ENCODE data around the gene MKX.

MKX gene

DNA sequence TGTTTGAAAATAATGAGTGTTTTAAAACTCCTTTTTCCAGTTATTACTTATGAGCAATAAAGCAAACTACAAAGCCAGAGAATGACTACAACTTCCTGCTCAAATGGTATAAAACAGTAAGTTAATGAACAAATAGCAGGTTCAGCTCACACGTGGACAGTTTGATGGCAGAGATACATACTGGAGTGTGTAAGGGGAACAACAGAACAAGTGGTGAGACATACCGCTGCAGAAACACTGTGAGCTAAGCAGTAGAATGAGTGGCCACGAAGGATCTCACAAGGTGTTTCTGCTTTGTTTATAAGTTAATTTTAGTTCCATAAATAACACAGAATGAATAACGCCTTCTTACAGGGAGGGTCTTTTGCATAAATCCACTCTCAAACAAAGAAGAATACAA is 3.0 kb upstream of the MKX start:
- no peak for DNase-seq
- no peak overlapping the region for H3K4me3 ChIP-seq (ENCODE audit: low read depth, low read length)

DNA sequence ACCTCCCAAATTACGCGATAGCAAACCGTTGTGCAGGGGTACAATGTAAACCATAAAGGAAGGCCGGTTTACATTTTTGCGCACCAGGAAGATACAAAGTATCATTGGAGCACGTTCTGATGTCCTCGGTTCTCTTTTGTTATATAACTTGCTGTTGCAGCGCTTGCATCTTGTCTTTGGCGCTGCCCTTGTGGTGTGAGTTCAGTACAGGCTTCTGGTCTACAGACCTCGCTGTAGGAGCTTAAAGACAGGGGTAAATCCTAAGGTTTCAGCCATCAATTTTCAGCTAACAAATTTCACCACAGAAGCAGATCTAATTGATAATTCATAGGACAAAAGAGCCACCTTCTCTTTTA is 1.5 kb upstream of the MKX start:
- TF ChIP-seq, protein P1, sequence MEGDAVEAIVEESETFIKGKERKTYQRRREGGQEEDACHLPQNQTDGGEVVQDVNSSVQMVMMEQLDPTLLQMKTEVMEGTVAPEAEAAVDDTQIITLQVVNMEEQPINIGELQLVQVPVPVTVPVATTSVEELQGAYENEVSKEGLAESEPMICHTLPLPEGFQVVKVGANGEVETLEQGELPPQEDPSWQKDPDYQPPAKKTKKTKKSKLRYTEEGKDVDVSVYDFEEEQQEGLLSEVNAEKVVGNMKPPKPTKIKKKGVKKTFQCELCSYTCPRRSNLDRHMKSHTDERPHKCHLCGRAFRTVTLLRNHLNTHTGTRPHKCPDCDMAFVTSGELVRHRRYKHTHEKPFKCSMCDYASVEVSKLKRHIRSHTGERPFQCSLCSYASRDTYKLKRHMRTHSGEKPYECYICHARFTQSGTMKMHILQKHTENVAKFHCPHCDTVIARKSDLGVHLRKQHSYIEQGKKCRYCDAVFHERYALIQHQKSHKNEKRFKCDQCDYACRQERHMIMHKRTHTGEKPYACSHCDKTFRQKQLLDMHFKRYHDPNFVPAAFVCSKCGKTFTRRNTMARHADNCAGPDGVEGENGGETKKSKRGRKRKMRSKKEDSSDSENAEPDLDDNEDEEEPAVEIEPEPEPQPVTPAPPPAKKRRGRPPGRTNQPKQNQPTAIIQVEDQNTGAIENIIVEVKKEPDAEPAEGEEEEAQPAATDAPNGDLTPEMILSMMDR (IDR thresholded peaks at IDR 0.05; ENCODE audit: low read depth, low read length) = no peak
- H3K36me3 ChIP-seq = no peaks in the 10 kb centered on the region
- no peaks in the 10 kb centered on the region for H3K9me3 ChIP-seq
- no peak overlapping the region for H3K4me3 ChIP-seq (ENCODE audit: low read depth, low read length)
- peaks cover 66% of the 10 kb centered on the region for H3K27me3 ChIP-seq
- H3K4me1 ChIP-seq = no peaks in the 10 kb centered on the region
- no peak for DNase-seq

More for the DNA sequence above, 3.0 kb upstream of the MKX start:
- H3K4me1 ChIP-seq = no peaks in the 10 kb centered on the region
- H3K36me3 ChIP-seq = no peaks in the 10 kb centered on the region
- TF ChIP-seq, protein P1 (IDR thresholded peaks at IDR 0.05; ENCODE audit: low read depth, low read length) = no peak
- H3K27me3 ChIP-seq = peaks cover 50% of the 10 kb centered on the region
- H3K9me3 ChIP-seq = no peaks in the 10 kb centered on the region

DNA sequence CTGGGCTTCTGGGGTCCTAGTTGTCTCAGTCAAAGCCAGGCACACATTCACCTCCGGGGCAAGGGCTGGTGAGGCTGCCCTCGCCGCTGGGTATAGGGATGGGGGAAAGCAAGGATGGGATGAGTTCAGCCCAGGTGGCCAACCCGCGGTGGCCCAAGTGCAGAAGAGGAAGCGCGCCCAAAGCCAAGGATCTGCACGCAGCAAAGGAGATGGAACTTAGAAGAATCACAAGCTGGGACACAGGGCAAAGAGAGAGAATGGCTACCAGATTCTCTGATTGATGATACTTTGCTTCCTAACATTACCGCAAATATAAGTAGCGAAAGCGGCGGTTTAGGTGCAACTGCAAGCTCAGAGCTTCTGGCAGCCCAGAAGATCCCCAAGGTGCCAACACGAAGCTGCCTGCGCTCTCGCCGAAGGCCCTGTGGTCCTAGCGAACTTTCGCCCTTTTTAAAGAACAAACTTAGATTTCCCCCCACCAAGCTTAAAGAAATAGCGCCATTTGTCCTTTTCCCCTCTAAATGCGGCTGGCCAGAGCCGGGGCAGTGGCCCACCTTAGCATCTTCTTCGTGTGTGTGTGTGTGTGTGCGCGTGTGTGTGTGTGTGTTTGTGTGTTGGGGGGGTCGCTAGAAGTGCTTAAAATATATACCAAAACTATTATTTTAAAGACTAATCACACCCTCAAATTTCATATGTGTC is 927 bp upstream of the MKX start:
- Histone ChIP-seq H3K27me3 (peaks cover 71% of the 10 kb centered on the region), H3K4me1 (no peaks in the 10 kb centered on the region), H3K4me3 (ENCODE audit: low read depth, low read length) (no peak overlapping the region), H3K9me3 (no peaks in the 10 kb centered on the region), H3K36me3 (no peaks in the 10 kb centered on the region)
- TF ChIP-seq, protein P1 (IDR thresholded peaks at IDR 0.05; ENCODE audit: low read depth, low read length) = no peak
- DNase-seq = no peak

DNA sequence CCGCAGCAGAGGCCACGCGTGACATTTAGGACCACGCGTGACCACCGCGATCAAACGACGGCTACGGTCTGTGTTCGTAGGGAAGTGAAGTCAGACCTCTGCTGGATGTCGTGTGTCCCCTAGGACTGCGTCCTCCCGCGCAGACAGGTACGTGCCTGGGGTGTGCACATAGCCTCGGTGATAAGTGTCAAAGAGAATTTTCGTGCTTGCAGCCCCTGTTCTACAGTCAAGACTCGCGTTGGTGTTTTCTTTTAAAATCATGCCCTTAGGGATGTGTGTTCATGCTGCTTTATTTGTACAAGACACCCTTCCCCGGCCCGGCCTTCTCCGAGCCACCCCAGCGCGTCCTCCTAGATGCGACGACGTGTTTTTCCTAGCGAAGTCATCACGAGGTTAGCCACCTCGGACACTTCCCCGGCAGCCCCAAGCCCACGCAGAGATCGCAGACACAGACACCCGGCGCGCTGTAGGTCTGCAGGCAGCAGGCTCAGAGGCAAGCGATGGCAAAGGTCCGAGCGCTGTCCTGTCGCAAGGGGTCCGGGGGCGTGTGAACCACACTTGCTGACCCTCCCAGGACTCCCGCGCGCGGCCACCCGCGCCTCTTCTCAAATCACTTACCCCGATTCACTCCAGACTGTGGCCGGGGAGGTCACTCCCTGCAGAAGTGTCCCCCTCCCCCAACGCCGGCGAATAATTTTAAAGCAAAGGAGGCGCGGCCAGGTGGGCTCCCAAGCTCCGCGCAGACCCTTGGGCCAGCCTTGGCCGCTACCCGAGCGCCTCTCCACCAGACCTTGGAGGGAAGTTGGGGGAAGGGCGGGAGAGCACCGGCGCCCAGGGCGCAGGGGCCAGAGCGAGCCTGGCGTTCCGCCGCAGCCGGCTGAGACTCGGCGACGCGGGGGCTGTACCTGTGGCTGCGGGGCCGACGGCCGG is 552 bp downstream of the MKX start:
- H3K27me3 ChIP-seq = peaks cover 84% of the 10 kb centered on the region

DNA sequence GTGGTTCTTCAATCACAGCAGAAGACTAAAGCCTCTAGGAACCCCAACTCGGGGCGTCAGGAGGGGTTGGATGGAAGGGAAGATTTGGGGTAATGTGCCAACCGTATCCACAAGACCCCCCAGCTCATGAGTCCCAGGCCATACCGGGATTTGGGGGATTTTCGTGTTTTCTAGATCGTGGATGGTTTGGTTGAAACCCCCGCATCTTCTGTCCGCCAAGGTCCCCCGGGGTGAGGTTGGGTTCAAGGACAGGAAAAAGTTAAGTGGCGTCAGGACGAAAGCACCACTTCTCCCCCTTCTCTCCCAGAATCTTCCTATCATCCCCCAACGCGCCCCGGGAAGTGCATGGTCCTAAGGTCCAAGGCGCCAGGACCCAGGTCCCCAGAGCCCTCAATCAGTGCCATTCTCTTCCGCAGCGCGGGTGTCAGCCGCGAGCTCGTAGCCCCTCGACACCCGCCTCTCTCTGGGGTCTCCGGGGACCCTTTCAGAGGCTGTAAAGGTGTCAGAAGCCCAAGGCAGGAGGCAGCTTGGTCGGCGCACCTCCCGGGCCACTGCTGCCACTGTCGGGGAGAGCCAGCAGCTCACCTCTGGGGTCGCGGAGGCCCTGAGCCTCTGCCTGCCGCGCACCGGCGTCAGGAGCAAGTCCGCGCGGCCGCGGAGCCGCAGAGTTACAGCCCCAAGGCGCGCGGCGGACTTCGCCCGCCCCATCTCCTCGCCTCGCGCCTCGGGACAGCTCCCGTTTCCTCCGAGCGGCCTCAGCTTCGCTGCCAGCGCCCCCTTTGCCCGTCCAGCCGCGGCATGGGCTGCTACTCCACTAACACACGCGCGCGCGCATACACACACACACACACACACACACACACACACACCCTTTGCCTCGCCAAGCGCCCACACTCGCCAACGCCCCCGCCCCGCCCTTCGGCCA is 1.5 kb downstream of the MKX start:
- no peak for DNase-seq
- no peaks in the 10 kb centered on the region for H3K9me3 ChIP-seq
- H3K4me3 ChIP-seq (ENCODE audit: low read depth, low read length) = no peak overlapping the region
- no peaks in the 10 kb centered on the region for H3K4me1 ChIP-seq
- peaks cover 84% of the 10 kb centered on the region for H3K27me3 ChIP-seq
- no peaks in the 10 kb centered on the region for H3K36me3 ChIP-seq
- TF ChIP-seq, protein P1 (IDR thresholded peaks at IDR 0.05; ENCODE audit: low read depth, low read length) = no peak

More for the DNA sequence above, 552 bp downstream of the MKX start:
- DNase-seq = no peak
- Histone ChIP-seq H3K36me3 (no peaks in the 10 kb centered on the region), H3K4me1 (no peaks in the 10 kb centered on the region), H3K9me3 (no peaks in the 10 kb centered on the region), H3K4me3 (ENCODE audit: low read depth, low read length) (no peak overlapping the region)
- TF ChIP-seq, protein P1 (IDR thresholded peaks at IDR 0.05; ENCODE audit: low read depth, low read length) = no peak
